ENCODE results near the gene ZPBP2. TPM values are rescaled to one million over a fixed set of nuclear protein-coding genes. Genes with fewer than 3 reads are reported as not detected.

Gene ZPBP2
- total RNA-seq, 1 experiment from 2014 or later, result not detected

DNA sequence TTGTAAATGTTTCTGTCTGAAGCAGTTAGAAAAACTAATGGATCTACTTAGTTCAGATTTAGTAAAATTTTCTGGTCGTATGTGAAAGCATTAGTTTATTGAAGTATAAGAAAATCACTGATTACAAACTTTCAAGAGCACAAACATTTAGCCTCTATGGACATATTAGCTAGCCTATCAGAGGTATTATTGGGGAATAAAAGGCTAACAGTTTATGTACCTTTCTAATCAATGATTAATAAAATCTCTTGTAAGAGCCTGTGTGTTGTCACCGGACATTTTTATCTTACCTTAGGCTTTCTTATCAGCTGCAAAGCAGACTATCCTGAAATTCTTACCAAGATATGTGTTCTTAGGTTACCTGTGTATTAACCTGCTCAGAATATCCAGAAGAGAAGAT, 21.2 kb downstream of the ZPBP2 start:
- peaks cover 13% of the 10 kb centered on the region for H3K27me3 ChIP-seq (ENCODE audit: control insufficient read depth, insufficient read depth, low read length)
- ATAC-seq (no peak), DNase-seq (ENCODE audit: low read depth, low spot score) (no peak)
- H3K36me3 ChIP-seq (ENCODE audit: control insufficient read depth, insufficient read depth, low read length), result no peaks in the 10 kb centered on the region
- H3K9me3 ChIP-seq (ENCODE audit: control insufficient read depth, insufficient read depth, low read depth, low read length), result no peaks in the 10 kb centered on the region
- TF ChIP-seq, protein P1, sequence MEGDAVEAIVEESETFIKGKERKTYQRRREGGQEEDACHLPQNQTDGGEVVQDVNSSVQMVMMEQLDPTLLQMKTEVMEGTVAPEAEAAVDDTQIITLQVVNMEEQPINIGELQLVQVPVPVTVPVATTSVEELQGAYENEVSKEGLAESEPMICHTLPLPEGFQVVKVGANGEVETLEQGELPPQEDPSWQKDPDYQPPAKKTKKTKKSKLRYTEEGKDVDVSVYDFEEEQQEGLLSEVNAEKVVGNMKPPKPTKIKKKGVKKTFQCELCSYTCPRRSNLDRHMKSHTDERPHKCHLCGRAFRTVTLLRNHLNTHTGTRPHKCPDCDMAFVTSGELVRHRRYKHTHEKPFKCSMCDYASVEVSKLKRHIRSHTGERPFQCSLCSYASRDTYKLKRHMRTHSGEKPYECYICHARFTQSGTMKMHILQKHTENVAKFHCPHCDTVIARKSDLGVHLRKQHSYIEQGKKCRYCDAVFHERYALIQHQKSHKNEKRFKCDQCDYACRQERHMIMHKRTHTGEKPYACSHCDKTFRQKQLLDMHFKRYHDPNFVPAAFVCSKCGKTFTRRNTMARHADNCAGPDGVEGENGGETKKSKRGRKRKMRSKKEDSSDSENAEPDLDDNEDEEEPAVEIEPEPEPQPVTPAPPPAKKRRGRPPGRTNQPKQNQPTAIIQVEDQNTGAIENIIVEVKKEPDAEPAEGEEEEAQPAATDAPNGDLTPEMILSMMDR (IDR thresholded peaks at IDR 0.05), result no peak
- TF ChIP-seq POLR2AphosphoS5 (IDR thresholded peaks at IDR 0.05; ENCODE audit: low read depth, low read length) (no peak), TCF7L2 (IDR thresholded peaks at IDR 0.05; ENCODE audit: low read depth, low read length) (no peak), SIN3A (IDR thresholded peaks at IDR 0.05; ENCODE audit: borderline replicate concordance, insufficient read depth, low read depth, low read length) (no peak)
- TF ChIP-seq, protein P2, sequence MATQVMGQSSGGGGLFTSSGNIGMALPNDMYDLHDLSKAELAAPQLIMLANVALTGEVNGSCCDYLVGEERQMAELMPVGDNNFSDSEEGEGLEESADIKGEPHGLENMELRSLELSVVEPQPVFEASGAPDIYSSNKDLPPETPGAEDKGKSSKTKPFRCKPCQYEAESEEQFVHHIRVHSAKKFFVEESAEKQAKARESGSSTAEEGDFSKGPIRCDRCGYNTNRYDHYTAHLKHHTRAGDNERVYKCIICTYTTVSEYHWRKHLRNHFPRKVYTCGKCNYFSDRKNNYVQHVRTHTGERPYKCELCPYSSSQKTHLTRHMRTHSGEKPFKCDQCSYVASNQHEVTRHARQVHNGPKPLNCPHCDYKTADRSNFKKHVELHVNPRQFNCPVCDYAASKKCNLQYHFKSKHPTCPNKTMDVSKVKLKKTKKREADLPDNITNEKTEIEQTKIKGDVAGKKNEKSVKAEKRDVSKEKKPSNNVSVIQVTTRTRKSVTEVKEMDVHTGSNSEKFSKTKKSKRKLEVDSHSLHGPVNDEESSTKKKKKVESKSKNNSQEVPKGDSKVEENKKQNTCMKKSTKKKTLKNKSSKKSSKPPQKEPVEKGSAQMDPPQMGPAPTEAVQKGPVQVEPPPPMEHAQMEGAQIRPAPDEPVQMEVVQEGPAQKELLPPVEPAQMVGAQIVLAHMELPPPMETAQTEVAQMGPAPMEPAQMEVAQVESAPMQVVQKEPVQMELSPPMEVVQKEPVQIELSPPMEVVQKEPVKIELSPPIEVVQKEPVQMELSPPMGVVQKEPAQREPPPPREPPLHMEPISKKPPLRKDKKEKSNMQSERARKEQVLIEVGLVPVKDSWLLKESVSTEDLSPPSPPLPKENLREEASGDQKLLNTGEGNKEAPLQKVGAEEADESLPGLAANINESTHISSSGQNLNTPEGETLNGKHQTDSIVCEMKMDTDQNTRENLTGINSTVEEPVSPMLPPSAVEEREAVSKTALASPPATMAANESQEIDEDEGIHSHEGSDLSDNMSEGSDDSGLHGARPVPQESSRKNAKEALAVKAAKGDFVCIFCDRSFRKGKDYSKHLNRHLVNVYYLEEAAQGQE (IDR thresholded peaks at IDR 0.05; ENCODE audit: insufficient read depth in 1 of 2, low read depth in 2 of 2, low read length in 1 of 2), result no peak
- no peak overlapping the region for H3K27ac ChIP-seq (ENCODE audit: low read length)
- CTCF ChIA-PET, result no interaction called here
- in situ Hi-C loops (cut with HindIII; ENCODE audit: low pct_unique_long_range_greater_than_20kb, low sequenced_read_pairs), result no loop called here
- intact Hi-C loops (cut with micrococcal nuclease; ENCODE audit: unreplicated experiment), result no loop called here
- no peaks in the 10 kb centered on the region for H3K4me1 ChIP-seq (ENCODE audit: control insufficient read depth, insufficient read depth, low read length)
- H3K4me3 ChIP-seq (ENCODE audit: low read depth in 2 of 2, low read length in 2 of 2), result no peak overlapping the region
- BruUV-seq (replicated peaks), result no TSS peak
- POLR2A ChIA-PET, result interaction anchor here (0.6 kb wide), 1 partner anchor 79 kb away, joined by 6 read pairs; no protein-coding TSS in a partner anchor

DNA sequence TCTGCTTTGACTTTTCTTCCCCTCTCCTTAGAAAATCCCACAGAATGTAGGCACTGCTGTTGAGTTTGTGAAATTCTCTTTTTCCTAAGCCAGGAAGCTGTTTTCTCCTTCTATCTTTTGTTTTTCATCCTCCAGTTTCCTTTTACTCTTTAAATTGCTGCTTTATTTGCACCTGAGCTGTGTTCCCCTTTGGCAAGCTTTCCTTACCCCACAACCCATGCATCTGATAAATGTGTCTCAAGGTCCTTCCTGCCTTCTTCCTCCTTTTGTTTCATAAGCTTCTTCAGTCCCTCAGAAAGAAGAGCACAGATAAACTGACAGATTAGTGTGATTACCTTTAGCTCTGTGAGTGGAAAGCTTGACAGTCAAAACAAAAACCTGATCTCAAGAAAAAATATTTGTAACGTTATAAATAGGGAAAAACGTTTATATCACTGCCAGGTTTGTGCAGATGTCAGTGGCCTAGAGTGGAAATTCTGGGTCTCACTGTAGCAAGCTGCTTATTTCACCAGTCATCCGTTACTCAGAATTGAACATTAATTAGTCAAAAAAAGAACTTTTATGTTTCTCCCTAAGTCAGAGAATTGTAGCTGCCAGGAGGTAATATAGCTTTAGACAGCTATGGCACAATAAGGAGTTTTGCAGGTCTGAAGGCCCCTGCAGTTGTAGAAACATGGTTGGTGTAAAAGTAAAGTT, 26.8 kb downstream of the ZPBP2 start:
- CTCF ChIA-PET, result interaction anchor here (0.5 to 0.7 kb wide), 2 partner anchors 120 to 305 kb away, joined by 3 to 6 read pairs; partner anchors contain the start of gene CSF3
- in situ Hi-C loops (cut with HindIII; ENCODE audit: low pct_unique_long_range_greater_than_20kb, low sequenced_read_pairs) (no loop called here), intact Hi-C loops (cut with micrococcal nuclease; ENCODE audit: unreplicated experiment) (no loop called here)
- no peaks in the 10 kb centered on the region for H3K4me1 ChIP-seq (ENCODE audit: control insufficient read depth, insufficient read depth, low read length)
- H3K36me3 ChIP-seq (ENCODE audit: control insufficient read depth, insufficient read depth, low read length), result no peaks in the 10 kb centered on the region
- no peak for DNase-seq (ENCODE audit: low read depth, low spot score)
- TF ChIP-seq POLR2AphosphoS5 (IDR thresholded peaks at IDR 0.05; ENCODE audit: low read depth, low read length), result no peak
- TF ChIP-seq, protein P1 (IDR thresholded peaks at IDR 0.05), result no peak
- TF ChIP-seq SIN3A (IDR thresholded peaks at IDR 0.05; ENCODE audit: borderline replicate concordance, insufficient read depth, low read depth, low read length), result no peak
- TF ChIP-seq, protein P2 (IDR thresholded peaks at IDR 0.05; ENCODE audit: insufficient read depth in 1 of 2, low read depth in 2 of 2, low read length in 1 of 2), result no peak
- TF ChIP-seq TCF7L2 (IDR thresholded peaks at IDR 0.05; ENCODE audit: low read depth, low read length), result no peak
- H3K4me3 ChIP-seq (ENCODE audit: low read depth in 2 of 2, low read length in 2 of 2), result no peak overlapping the region
- POLR2A ChIA-PET, result interaction anchor here (0.6 kb wide), 1 partner anchor 92 kb away, joined by 5 read pairs; no protein-coding TSS in a partner anchor
- H3K27me3 ChIP-seq (ENCODE audit: control insufficient read depth, insufficient read depth, low read length), result peaks cover 9% of the 10 kb centered on the region; the same call in 1 of the 2 replicates
- ATAC-seq, result no peak
- H3K9me3 ChIP-seq (ENCODE audit: control insufficient read depth, insufficient read depth, low read depth, low read length), result no peaks in the 10 kb centered on the region
- no peak overlapping the region for H3K27ac ChIP-seq (ENCODE audit: low read length)
- BruUV-seq (replicated peaks), result no TSS peak

All from Panc1 (cell line).